H1 (cell line): ENCODE results near the gene STK40. TPM values are rescaled to one million over a fixed set of nuclear protein-coding genes. Genes with fewer than 3 reads are reported as not detected.

Source experiments
- CTCF ChIA-PET: fragments of 300-600 bp; sonication (Branson Sonifier 250); formaldehyde crosslinking; loops from one replicate; lab custom pipeline; 2021; ENCODE audit not compliant: partially characterized antibody; lab: Charles Lee
- POLR2A ChIA-PET: fragments of 300-600 bp; sonication (Branson Sonifier 250); formaldehyde crosslinking; loops from one replicate; lab custom pipeline; 2021; ENCODE audit warnings: inconsistent platforms; ENCODE audit not compliant: partially characterized antibody; lab: Charles Lee
- DNase-seq, 2 experiments: peaks; one replicate each; pipeline versions ENCODE4 v3.0.0 to v3.0.0-alpha.2; 2010 to 2022; ENCODE audit warnings: low spot score in 2 of 2, low read depth in 1 of 2, mixed read lengths in 1 of 2
- FAIRE-seq: peaks from 2 replicates; lab custom pipeline; 2011; peaks lifted over from hg19 to GRCh38; lab: Jason Lieb, UNC
- H2AFZ ChIP-seq: 2 replicates; pipeline ENCODE4 v1.8.1; 2012; ENCODE audit warnings: low read length, inconsistent platforms
- H2AK5ac ChIP-seq: 2 replicates; pipeline ENCODE4 v1.6.1; 2013; ENCODE audit warnings: low read depth, low read length
- H2BK120ac ChIP-seq: replicated peaks from 2 replicates; pipeline ENCODE3; 2013; ENCODE audit warnings: low read depth, low read length, inconsistent platforms
- H2BK12ac ChIP-seq: 2 replicates; pipeline ENCODE4 v1.6.1; 2013; ENCODE audit warnings: low read depth, low read length
- H2BK15ac ChIP-seq: 2 replicates; pipeline ENCODE4 v1.6.1; 2013; ENCODE audit warnings: low read length
- H2BK20ac ChIP-seq: 2 replicates; pipeline ENCODE4 v1.6.1; 2013; ENCODE audit warnings: low read length
- H2BK5ac ChIP-seq: 2 replicates; pipeline ENCODE4 v1.6.1; 2013; ENCODE audit warnings: low read depth, low read length
- H3K14ac ChIP-seq: 2 replicates; pipeline ENCODE4 v1.6.1; 2013; ENCODE audit warnings: inconsistent platforms; ENCODE audit not compliant: insufficient read length
- H3K18ac ChIP-seq: 2 replicates; pipeline ENCODE4 v1.6.1; 2013; ENCODE audit warnings: low read length; ENCODE audit errors: extremely low read depth
- H3K23ac ChIP-seq: 2 replicates; pipeline ENCODE4 v1.6.1; 2013; ENCODE audit warnings: inconsistent platforms; ENCODE audit not compliant: insufficient read length
- H3K23me2 ChIP-seq: 2 replicates; pipeline ENCODE4 v1.6.1; 2013; ENCODE audit warnings: low read depth, low read length
- H3K27ac ChIP-seq: 2 replicates; pipeline ENCODE4 v1.6.1; 2011; ENCODE audit warnings: low read depth, low read length, inconsistent platforms
- H3K27me3 ChIP-seq, 4 experiments: replicated peaks in 1 of 4; 1 replicate in 1 of 4; 2 replicates in 3 of 4; pipeline versions ENCODE4 v1.6.1 to v1.8.1; 2011 to 2013; ENCODE audit warnings: low read length in 3 of 4, mild to moderate bottlenecking in 3 of 4, inconsistent platforms in 2 of 4, mixed read lengths in 2 of 4, moderate library complexity in 1 of 4; ENCODE audit not compliant: control insufficient read depth in 3 of 4, insufficient read depth in 3 of 4; ENCODE audit errors: extremely low read depth in 1 of 4
- H3K36me3 ChIP-seq, 4 experiments: 2 replicates each; pipeline versions ENCODE4 v1.6.1 to v1.8.1; 2011 to 2013; ENCODE audit warnings: mild to moderate bottlenecking in 4 of 4, low read length in 3 of 4, moderate library complexity in 2 of 4, control low read depth in 1 of 4, inconsistent platforms in 1 of 4; ENCODE audit not compliant: insufficient read depth in 4 of 4, control insufficient read depth in 2 of 4
- H3K4ac ChIP-seq: replicated peaks from 2 replicates; pipeline ENCODE3; 2013; ENCODE audit warnings: low read length, low read depth, mixed read lengths, inconsistent platforms; ENCODE audit not compliant: insufficient read length
- H3K4me1 ChIP-seq, 4 experiments: replicated peaks in 1 of 4; 1 replicate in 1 of 4; 2 replicates in 3 of 4; pipeline versions ENCODE4 v1.6.1 to v1.8.1; 2011 to 2013; ENCODE audit warnings: low read length in 3 of 4, inconsistent platforms in 2 of 4, mixed read lengths in 1 of 4; ENCODE audit not compliant: insufficient read depth in 4 of 4, control insufficient read depth in 3 of 4
- H3K4me2 ChIP-seq, 2 experiments: 2 replicates each; pipeline versions ENCODE4 v1.6.1 to v1.8.1; 2011 to 2013; ENCODE audit warnings: low read depth in 2 of 2, low read length in 2 of 2, control low read depth in 1 of 2, inconsistent platforms in 1 of 2, mild to moderate bottlenecking in 1 of 2; ENCODE audit not compliant: insufficient read depth in 1 of 2
- H3K4me3 ChIP-seq, 4 experiments: fragments of 200-600, 300-600 bp in 1 of 4; sonication (generic), shearing (Covaris generic), sonication (Bioruptor Twin) in 1 of 4; 2 replicates each; pipeline versions ENCODE4 v1.5.1 to v1.8.1; 2011 to 2016; ENCODE audit warnings: low read length in 4 of 4, low read depth in 3 of 4, control low read depth in 2 of 4, inconsistent platforms in 2 of 4, mild to moderate bottlenecking in 2 of 4, mixed read lengths in 1 of 4, moderate library complexity in 1 of 4; ENCODE audit not compliant: insufficient read depth in 2 of 4; ENCODE audit errors: extremely low read depth in 1 of 4
- H3K56ac ChIP-seq: replicated peaks from 2 replicates; pipeline ENCODE3; 2013; ENCODE audit warnings: low read depth, mild to moderate bottlenecking, mixed read lengths, low read length, inconsistent platforms; ENCODE audit not compliant: insufficient read length
- H3K79me1 ChIP-seq: 2 replicates; pipeline ENCODE4 v1.6.1; 2013; ENCODE audit warnings: low read depth, low read length, control low read depth
- H3K79me2 ChIP-seq, 2 experiments: 2 replicates each; pipeline versions ENCODE4 v1.6.1 to v1.8.1; 2012 to 2013; ENCODE audit warnings: low read length in 2 of 2, mild to moderate bottlenecking in 2 of 2, inconsistent platforms in 1 of 2; ENCODE audit not compliant: insufficient read depth in 2 of 2, control insufficient read depth in 1 of 2
- H3K9ac ChIP-seq, 4 experiments: replicated peaks in 1 of 4; 1 replicate in 1 of 4; 2 replicates in 3 of 4; pipeline versions ENCODE4 v1.6.1 to v1.8.1; 2011 to 2013; ENCODE audit warnings: low read depth in 3 of 4, low read length in 3 of 4, control low read depth in 2 of 4, mild to moderate bottlenecking in 2 of 4, moderate library complexity in 2 of 4, inconsistent platforms in 1 of 4; ENCODE audit errors: extremely low read depth in 1 of 4
- H3K9me3 ChIP-seq, 2 experiments: 2 replicates each; pipeline versions ENCODE4 v1.6.1 to v1.8.1; 2012 to 2013; ENCODE audit warnings: mild to moderate bottlenecking in 2 of 2, moderate library complexity in 2 of 2, control low read depth in 1 of 2, inconsistent platforms in 1 of 2, low read depth in 1 of 2, low read length in 1 of 2, mixed read lengths in 1 of 2; ENCODE audit not compliant: insufficient read depth in 2 of 2
- H4K20me1 ChIP-seq, 2 experiments: replicated peaks in 1 of 2; 2 replicates each; pipeline versions ENCODE3 to v1.8.1; 2011 to 2013; ENCODE audit warnings: inconsistent platforms in 2 of 2, low read length in 2 of 2, mild to moderate bottlenecking in 1 of 2; ENCODE audit not compliant: insufficient read depth in 2 of 2, control insufficient read depth in 1 of 2
- H4K5ac ChIP-seq: 2 replicates; pipeline ENCODE4 v1.6.1; 2013; ENCODE audit warnings: low read length, low read depth, mixed read lengths, inconsistent platforms; ENCODE audit not compliant: insufficient read length
- H4K8ac ChIP-seq: 2 replicates; pipeline ENCODE4 v1.8.0; 2013; ENCODE audit warnings: mild to moderate bottlenecking, moderate library complexity, low read length, inconsistent platforms; ENCODE audit not compliant: insufficient read depth; ENCODE audit errors: extremely low read depth
- H4K91ac ChIP-seq: replicated peaks from 2 replicates; pipeline ENCODE3; 2013; ENCODE audit warnings: low read length, mixed read lengths, inconsistent platforms; ENCODE audit not compliant: insufficient read length
- BCL11A ChIP-seq, 2 experiments: IDR thresholded peaks; one replicate each; pipeline ENCODE4 v1.6.1; 2011; ENCODE audit warnings: low read depth in 2 of 2, low read length in 2 of 2, mild to moderate bottlenecking in 2 of 2
- E2F6 ChIP-seq: IDR thresholded peaks from 2 replicates; pipeline ENCODE4 v1.6.1; 2012; ENCODE audit warnings: inconsistent platforms
- HDAC6 ChIP-seq: IDR thresholded peaks from one replicate; pipeline ENCODE4 v1.7.1; 2012; ENCODE audit warnings: low read depth, mild to moderate bottlenecking, inconsistent platforms, low read length, moderate library complexity
- MAFK ChIP-seq: IDR thresholded peaks from 2 replicates; pipeline ENCODE4 v1.6.1; 2012; ENCODE audit warnings: low read depth, mild to moderate bottlenecking, improper control_type of control experiment, low read length
- NANOG ChIP-seq: IDR thresholded peaks from 2 replicates; pipeline ENCODE4 v1.6.1; 2011; ENCODE audit warnings: low read length, low read depth, mild to moderate bottlenecking, inconsistent platforms; ENCODE audit not compliant: insufficient read depth, poor library complexity, severe bottlenecking
- RAD21 ChIP-seq, 2 experiments: IDR thresholded peaks in 1 of 2; conservative IDR thresholded peaks in 1 of 2; 2 replicates each; pipeline ENCODE4 v1.6.1; 2011; ENCODE audit warnings: low read depth in 2 of 2, low read length in 2 of 2, improper control_type of control experiment in 1 of 2, inconsistent platforms in 1 of 2, mild to moderate bottlenecking in 1 of 2, moderate library complexity in 1 of 2
- SIN3A ChIP-seq, 2 experiments: IDR thresholded peaks in 1 of 2; conservative IDR thresholded peaks in 1 of 2; 2 replicates each; pipeline ENCODE4 v1.6.1; 2011 to 2012; ENCODE audit warnings: low read length in 2 of 2, improper control_type of control experiment in 1 of 2, low read depth in 1 of 2, mild to moderate bottlenecking in 1 of 2
- SP4 ChIP-seq: IDR thresholded peaks from 2 replicates; pipeline ENCODE4 v1.6.1; 2012; ENCODE audit warnings: low read length, inconsistent platforms
- SRF ChIP-seq: IDR thresholded peaks from 2 replicates; pipeline ENCODE4 v1.6.1; 2011; ENCODE audit warnings: mild to moderate bottlenecking, low read depth, low read length, moderate library complexity
- TBP ChIP-seq: IDR thresholded peaks from 2 replicates; pipeline ENCODE4 v1.6.1; 2011; ENCODE audit warnings: low read depth, low read length, improper control_type of control experiment
- YY1 ChIP-seq: IDR thresholded peaks from 2 replicates; pipeline ENCODE4 v1.6.1; 2011; ENCODE audit warnings: low read depth, mild to moderate bottlenecking, low read length
- WGBS, 2 experiments: shearing (Covaris generic) in 1 of 2; methylation state at CpG; one replicate each; pipeline versions ENCODE4 v1.1.6 to v1.1.7; 2013 to 2015; ENCODE audit warnings: low lambda C conversion rate in 2 of 2, mixed read lengths in 2 of 2, inconsistent platforms in 1 of 2, low coverage in 1 of 2, missing lambda C conversion rate in 1 of 2; ENCODE audit not compliant: insufficient replicate concordance in 2 of 2, insufficient coverage in 1 of 2, insufficient read length in 1 of 2; ENCODE audit errors: extremely low coverage in 1 of 2, missing lambda C conversion rate in 1 of 2; 5-methylcytosine and 5-hydroxymethylcytosine counted together
- polyA plus RNA-seq, 7 experiments: library from polyadenylated mRNA; depleted of rRNA in 3 of 7; stranded (reverse) in 5 of 7; unstranded in 2 of 7; fragments of >200 nt in 5 of 7; fragments of 200-250 nt in 2 of 7; gene quantifications; 1 replicate in 5 of 7; 2 replicates in 1 of 7; 4 replicates in 1 of 7; pipeline versions ENCODE4 v1.2.1 to v1.2.3, GENCODE V29; 2011 to 2013; ENCODE audit warnings: missing spikeins in 2 of 7, mixed read lengths in 2 of 7
- total RNA-seq: library from RNA; stranded (reverse); fragmentation: NEBNext Ultra II Directional; extraction: Animal tissue kit (Norgen Biotek cat#: 25700); gene quantifications from 2 replicates; pipeline ENCODE4 v1.2.1, GENCODE V29; 2021

Gene STK40
- total and polyA plus RNA-seq, 2 of the 8 experiments (the other 6 are each of a cell fraction or from before 2014, with no cell fraction given): 13.6 to 28.6 TPM

GRCh38 chr1:36327421-36328087 lies 58.2 kb downstream of the STK40 start:
- ChIA-PET POLR2A (interaction anchor here (4.7 kb wide), 1 partner anchor 11 kb away, joined by 23 read pairs; no protein-coding TSS in a partner anchor), CTCF (interaction anchor here (1.3 to 3.1 kb wide), 3 partner anchors 14 to 21 kb away, joined by 3 to 19 read pairs (median 5); partner anchors contain the start of gene SH3D21)
- Histone ChIP-seq H2BK120ac (no peak overlapping the region), H3K27ac (no peak overlapping the region), H4K91ac (no peak overlapping the region), H3K4me1 (peaks cover 0 to 11% (median 5%) of the 10 kb centered on the region in 4 experiments; a peak in 6 of 7 replicates), H3K36me3 (no peaks in the 10 kb centered on the region), H2AK5ac (peak overlapping the region; percentile 86; the same call in 1 of the 2 replicates), H4K5ac (no peak overlapping the region), H3K9ac (no peak overlapping the region), H3K4me3 (no peak overlapping the region), H3K4me2 (no peak overlapping the region), H3K79me2 (no peaks in the 10 kb centered on the region), H3K14ac (no peak overlapping the region), H3K23ac (no peak overlapping the region), H2BK12ac (no peak overlapping the region), H3K4ac (no peak overlapping the region), H3K23me2 (peaks cover 13% of the 10 kb centered on the region), H4K20me1 (no peaks in the 10 kb centered on the region), H3K56ac (no peak overlapping the region), H2AFZ (no peak overlapping the region), H2BK15ac (no peak overlapping the region), H3K79me1 (no peaks in the 10 kb centered on the region; the same call in 1 of the 2 replicates), H3K27me3 (peaks cover 0 to 21% (median 8%) of the 10 kb centered on the region in 4 experiments; a peak in 5 of 7 replicates), H2BK20ac (no peak overlapping the region), H4K8ac (peak overlapping the region; percentile 23; the same call in 1 of the 2 replicates), H3K18ac (no peak overlapping the region; the same call in 1 of the 2 replicates), H2BK5ac (no peak overlapping the region), H3K9me3 (no peaks in the 10 kb centered on the region)
- 97% methylated on average over 9 of the region's 9 CpGs; no CpG with 5 or more reads in 1 of the 2 experiments for WGBS, 2 experiments
- DNase-seq (no peak), FAIRE-seq (no peak)
- TF ChIP-seq YY1 (no peak), SP4 (no peak), MAFK (no peak), TBP (no peak), HDAC6 (no peak), E2F6 (no peak), SIN3A (conservative IDR thresholded peaks at IDR 0.05 in 1 of 2, IDR thresholded peaks at IDR 0.05 in 1 of 2; ENCODE audit: low read depth in 1 of 2, low read length in 2 of 2) (no peak), NANOG (no peak), SRF (no peak), BCL11A (IDR thresholded peaks at IDR 0.05; ENCODE audit: low read depth in 2 of 2, low read length in 2 of 2) (no peak), RAD21 (IDR thresholded peaks at IDR 0.05 in 1 of 2, conservative IDR thresholded peaks at IDR 0.05 in 1 of 2; ENCODE audit: low read depth in 2 of 2, low read length in 2 of 2) (no peak)
